Measurements from ENCODE around the gene MAPKBP1.

Gene MAPKBP1

GRCh38 chr15:41780727-41781126, 6.4 kb downstream of the MAPKBP1 start:
- H3K4me3 ChIP-seq (ENCODE audit: low read depth, low read length) = no peak overlapping the region
- no peak for DNase-seq
- H3K9me3 ChIP-seq = no peaks in the 10 kb centered on the region
- H3K36me3 ChIP-seq = no peaks in the 10 kb centered on the region
- peaks cover 6% of the 10 kb centered on the region for H3K4me1 ChIP-seq
- TF ChIP-seq, protein P1, sequence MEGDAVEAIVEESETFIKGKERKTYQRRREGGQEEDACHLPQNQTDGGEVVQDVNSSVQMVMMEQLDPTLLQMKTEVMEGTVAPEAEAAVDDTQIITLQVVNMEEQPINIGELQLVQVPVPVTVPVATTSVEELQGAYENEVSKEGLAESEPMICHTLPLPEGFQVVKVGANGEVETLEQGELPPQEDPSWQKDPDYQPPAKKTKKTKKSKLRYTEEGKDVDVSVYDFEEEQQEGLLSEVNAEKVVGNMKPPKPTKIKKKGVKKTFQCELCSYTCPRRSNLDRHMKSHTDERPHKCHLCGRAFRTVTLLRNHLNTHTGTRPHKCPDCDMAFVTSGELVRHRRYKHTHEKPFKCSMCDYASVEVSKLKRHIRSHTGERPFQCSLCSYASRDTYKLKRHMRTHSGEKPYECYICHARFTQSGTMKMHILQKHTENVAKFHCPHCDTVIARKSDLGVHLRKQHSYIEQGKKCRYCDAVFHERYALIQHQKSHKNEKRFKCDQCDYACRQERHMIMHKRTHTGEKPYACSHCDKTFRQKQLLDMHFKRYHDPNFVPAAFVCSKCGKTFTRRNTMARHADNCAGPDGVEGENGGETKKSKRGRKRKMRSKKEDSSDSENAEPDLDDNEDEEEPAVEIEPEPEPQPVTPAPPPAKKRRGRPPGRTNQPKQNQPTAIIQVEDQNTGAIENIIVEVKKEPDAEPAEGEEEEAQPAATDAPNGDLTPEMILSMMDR (IDR thresholded peaks at IDR 0.05; ENCODE audit: low read depth, low read length) = no peak
- H3K27me3 ChIP-seq = no peaks in the 10 kb centered on the region

- Histone ChIP-seq H3K9me3 (no peaks in the 10 kb centered on the region), H3K36me3 (no peaks in the 10 kb centered on the region), H3K4me1 (peaks cover 4% of the 10 kb centered on the region; the same call in 1 of the 2 replicates), H3K27me3 (no peaks in the 10 kb centered on the region), H3K4me3 (ENCODE audit: low read depth, low read length) (no peak overlapping the region)
- TF ChIP-seq, protein P1 (IDR thresholded peaks at IDR 0.05; ENCODE audit: low read depth, low read length) = no peak
- no peak for DNase-seq
Observed at GRCh38 chr15:41782371-41783282, 8.3 kb downstream of the MAPKBP1 start.

DNA sequence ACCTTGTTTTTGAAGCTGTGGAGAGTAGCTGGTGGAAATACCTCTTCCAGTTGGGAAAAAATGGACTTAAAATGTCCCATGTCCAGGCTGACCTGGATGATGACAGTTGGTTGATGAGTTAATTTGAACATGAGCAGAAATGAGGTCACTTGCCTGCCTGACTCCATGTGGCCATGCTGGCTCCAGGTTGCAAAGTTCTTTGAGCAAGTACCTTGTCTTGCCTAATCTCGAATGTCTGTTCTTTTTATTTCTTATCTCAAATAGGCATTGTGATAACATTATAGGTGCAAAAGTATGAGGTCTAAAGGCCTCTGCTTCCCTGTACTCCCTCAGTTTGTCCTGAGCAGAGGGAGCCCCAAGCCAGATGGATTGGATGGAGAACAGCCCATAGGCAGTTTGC, 9.0 kb downstream of the MAPKBP1 start:
- DNase-seq = no peak
- Histone ChIP-seq H3K4me1 (peaks cover 4% of the 10 kb centered on the region; the same call in 1 of the 2 replicates), H3K36me3 (no peaks in the 10 kb centered on the region), H3K27me3 (no peaks in the 10 kb centered on the region), H3K9me3 (no peaks in the 10 kb centered on the region), H3K4me3 (ENCODE audit: low read depth, low read length) (no peak overlapping the region)
- TF ChIP-seq, protein P1 (IDR thresholded peaks at IDR 0.05; ENCODE audit: low read depth, low read length) = no peak

DNA sequence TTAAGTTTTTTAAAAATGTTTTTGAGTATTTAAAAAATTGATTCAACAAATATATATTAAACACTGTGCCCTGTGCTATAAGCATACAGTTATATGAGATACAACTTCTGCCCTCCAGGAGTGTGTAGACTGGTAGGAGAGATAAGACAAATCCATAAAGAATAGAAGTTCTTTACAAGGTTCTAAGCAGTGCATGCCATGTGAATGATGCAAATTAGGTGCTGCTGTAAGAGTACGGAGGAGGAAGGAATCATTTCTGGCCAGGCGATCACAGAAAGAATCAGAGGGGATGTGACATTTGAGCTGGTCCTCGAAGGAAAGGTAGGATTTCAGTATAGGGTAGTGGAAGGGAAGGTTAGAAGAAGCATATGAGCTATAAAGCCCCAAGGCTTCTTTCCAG, 14.0 kb downstream of the MAPKBP1 start:
- H3K4me3 ChIP-seq (ENCODE audit: low read depth, low read length) = no peak overlapping the region
- TF ChIP-seq, protein P1 (IDR thresholded peaks at IDR 0.05; ENCODE audit: low read depth, low read length) = no peak
- H3K4me1 ChIP-seq = peaks cover 9% of the 10 kb centered on the region
- H3K27me3 ChIP-seq = no peaks in the 10 kb centered on the region
- DNase-seq = no peak
- no peaks in the 10 kb centered on the region for H3K9me3 ChIP-seq
- no peaks in the 10 kb centered on the region; the same call in 1 of the 2 replicates for H3K36me3 ChIP-seq

- H3K4me1 ChIP-seq = peaks cover 9% of the 10 kb centered on the region
- H3K4me3 ChIP-seq (ENCODE audit: low read depth, low read length) = no peak overlapping the region
Observed at GRCh38 chr15:41789236-41789635, 15.0 kb downstream of the MAPKBP1 start.

More at GRCh38 chr15:41789236-41789635, 15.0 kb downstream of the MAPKBP1 start:
- DNase-seq = no peak
- H3K36me3 ChIP-seq = no peaks in the 10 kb centered on the region; the same call in 1 of the 2 replicates
- H3K9me3 ChIP-seq = no peaks in the 10 kb centered on the region
- no peaks in the 10 kb centered on the region for H3K27me3 ChIP-seq
- TF ChIP-seq, protein P1 (IDR thresholded peaks at IDR 0.05; ENCODE audit: low read depth, low read length) = no peak

All from BE2C (cell line).